Fibroblast of upper back skin (primary cell): ENCODE measurements around the gene TM9SF1.

Source experiments
- DNase-seq: peaks from one replicate; pipeline ENCODE4 v3.0.0-alpha.2; 2013

The TM9SF1 gene

DNA sequence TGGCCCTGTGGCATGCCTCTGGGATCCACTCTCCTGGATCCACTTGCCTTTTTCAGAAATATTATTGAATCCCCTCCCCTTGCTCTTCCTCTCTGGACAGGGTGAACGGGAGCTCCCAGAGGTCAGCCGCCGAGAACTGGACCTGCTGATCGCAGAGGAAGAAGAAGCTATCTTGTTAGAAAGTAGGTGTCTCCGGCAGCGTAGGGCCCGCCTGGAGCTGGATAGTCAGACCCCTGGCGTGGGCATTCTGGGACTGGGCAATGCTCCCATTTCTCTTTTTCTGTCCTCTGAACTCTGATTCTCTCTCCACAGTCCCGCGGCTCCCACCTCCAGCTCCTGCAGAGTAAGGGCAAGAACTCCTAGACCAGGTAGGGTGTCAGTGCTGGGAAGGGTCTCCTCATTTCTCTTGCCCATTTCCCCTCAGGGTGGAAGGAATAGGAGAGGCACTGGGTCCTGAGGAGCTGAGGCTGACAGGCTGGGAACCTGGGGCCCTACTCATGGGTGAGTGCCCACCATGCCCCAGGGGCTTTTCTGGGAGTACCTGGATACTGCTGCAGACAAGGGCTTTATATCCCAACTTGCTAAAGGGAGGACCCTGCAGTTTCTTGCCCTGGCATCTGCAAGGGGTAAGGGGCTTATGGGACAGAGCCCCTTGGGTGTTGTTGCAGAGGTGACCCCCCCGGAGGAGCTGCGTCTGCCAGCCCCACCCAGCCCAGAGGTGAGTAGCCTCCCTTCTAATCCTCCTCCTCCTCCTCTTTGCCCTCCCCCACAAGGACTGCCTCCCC lies 18.0 kb downstream of the TM9SF1 start:
- DNase-seq, result no peak

DNA sequence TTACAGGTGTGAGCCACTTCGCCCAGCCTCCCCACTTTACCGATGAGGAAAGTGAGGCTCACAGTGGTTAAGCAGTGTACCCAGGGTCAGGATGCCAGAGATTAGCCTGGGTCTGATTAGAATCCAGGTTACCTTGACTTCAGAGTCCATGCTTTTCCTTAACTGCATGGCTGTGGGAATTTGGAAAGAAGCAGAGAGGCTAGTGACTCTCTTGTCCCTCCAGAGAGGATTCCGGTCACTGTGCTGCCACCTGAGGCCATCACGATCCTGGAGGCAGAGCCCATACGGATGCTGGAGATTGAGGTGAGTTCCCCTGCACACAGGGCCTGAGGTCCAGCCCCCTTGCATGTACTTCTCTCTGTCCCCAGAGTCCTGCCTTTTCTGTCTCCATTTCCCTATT lies 18.6 kb downstream of the TM9SF1 start:
- no peak for DNase-seq

DNA sequence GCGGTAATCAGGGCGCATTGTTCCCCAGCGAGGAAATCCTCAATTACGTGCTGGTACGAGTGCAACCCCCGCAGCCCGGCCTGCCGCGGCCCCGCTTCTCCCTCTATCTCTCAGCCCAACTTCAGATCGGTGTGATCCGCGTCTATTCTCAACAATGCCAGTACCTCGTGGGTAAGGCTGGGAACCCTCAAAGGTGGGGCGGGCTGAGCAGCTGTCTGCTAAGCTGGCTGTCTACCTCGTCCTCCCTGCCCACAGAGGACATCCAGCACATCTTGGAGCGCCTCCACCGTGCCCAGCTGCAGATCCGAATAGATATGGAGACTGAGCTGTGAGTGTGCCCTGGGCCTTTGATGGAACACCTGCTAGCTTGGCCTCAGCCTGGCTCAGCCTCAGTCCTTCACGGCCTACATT lies 22.4 kb downstream of the TM9SF1 start:
- DNase-seq, result no peak

DNA sequence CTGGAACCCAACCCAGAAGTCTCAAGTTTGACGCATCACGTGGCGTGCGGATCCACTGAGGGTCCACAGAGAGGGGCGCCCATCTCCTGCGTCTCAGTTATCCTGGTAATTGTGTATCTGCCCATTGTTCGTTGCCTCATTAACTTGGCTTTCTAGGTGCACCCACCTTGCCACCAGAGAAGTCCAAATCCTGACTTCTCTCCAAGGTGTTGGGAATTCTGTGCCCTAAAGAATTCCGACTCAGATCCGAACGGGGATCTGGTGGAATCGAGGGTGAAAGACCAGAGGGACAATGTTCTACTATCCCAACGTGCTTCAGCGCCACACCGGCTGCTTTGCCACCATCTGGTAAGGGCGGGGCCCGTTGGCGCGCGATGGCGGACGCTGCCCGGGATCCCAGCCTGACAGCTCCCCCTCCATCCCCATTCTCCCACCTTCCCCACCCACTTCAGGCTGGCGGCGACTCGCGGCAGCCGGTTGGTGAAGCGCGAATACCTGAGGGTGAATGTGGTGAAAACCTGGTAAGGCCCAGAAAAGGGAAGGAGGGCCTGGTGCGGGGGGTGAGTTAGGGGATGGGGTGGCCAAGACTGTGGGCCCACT lies 22.9 kb downstream of the TM9SF1 start:
- DNase-seq, result no peak

DNA sequence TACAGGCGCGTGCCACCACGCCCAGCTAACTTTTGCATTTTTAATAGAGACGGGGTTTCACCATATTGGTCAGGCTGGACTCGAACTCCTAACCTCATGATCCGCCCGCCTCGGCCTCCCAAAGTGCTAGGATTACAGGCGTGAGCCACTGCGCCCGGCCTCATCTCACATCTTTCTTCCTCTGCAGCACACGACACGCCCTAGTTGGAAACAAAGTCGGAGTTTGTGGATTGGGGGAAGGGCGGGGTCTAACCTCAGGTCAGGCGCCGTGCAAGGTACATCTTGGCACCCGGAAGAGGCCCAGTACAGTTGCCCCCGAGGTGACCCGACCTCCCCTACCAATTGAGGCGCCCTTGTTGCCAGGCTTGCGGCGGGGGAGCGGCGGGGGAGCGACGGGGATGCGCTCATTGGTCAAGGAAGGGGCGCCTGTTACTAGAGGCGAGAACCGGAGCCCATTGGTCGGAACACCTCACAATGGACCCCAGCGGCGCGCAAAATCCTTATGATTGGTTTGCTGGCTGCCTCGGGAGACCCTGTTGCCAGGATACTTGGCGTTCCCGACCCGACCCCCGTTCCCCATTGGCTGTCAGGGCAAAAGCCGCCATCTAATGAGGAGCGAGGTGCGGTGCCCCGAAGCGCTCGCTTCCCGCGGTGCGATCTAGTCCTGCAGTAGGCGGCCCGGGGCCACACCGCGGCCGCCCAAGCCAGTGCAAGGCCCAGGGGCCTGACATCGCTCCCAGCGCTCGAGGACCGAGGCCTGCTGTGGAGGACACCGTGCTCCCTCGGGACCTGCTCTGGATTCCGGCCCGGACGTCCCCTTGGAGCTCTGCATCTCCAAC lies 23.6 kb downstream of the TM9SF1 start, which contains the start of gene REC8:
TSS of gene REC8 (plus strand) at position 659 of the 839 bp plus-strand sequence. CDS start 473 bp downstream, outside the sequence.
- peak; percentile 78 for DNase-seq

DNA sequence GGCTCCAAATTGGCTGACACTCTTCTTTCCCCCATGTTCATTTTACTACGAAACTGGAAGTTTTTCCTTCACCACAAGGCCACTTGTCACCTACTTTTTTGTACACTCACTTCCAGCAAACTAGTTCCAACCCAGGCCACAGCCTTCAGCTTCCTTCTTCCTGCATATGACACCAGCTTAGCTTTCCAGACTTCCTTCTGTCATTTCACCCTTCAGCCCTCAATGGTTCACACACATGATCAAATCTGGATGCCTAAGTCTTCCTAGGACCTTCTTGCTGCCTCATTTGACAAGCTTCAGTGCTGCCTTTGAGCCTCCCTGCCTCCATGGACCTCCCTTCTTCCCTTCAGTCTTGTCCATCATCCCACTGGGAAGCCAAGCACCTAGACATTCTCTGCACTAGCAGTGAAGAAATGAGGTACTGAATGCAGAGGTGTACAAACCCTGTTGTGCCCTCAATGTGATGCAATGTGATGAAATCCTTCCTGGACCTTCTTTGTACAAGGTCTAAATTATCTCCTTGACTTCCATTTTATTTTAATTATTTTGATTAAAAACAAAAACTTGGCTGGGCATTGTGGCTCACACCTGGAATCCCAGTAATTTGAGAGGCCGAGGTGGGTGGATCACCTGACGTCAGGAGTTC lies 27.6 kb downstream of the TM9SF1 start:
- no peak for DNase-seq

DNA sequence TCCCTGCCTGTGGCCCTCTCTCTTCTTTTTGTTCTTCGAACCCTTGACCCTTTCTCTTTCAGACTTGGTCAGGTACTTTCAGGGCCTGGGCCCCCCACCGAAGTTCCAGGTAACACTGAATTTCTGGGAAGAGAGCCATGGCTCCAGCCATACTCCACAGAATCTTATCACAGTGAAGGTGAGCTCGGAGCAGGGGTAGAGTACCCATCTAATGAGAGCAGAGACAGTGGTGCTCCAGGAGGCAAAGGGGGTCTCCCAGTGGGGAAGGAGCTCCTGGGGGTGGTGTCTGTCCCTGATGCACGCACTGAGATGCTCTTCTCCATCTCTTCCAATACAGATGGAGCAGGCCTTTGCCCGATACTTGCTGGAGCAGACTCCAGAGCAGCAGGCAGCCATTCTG lies 29.5 kb downstream of the TM9SF1 start:
- DNase-seq, result no peak

DNA sequence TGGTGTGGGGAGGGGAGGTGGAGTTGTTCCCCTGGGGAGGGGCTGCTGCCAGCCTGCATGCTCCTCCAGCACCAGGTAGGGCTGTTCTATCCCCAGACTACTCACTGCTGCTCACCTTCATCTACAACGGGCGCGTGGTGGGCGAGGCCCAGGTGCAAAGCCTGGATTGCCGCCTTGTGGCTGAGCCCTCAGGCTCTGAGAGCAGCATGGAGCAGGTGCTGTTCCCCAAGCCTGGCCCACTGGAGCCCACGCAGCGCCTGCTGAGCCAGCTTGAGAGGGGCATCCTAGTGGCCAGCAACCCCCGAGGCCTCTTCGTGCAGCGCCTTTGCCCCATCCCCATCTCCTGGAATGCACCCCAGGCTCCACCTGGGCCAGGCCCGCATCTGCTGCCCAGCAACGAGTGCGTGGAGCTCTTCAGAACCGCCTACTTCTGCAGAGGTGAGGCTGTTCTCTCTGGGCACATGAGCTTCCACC lies 30.7 kb downstream of the TM9SF1 start:
- DNase-seq, result no peak

DNA sequence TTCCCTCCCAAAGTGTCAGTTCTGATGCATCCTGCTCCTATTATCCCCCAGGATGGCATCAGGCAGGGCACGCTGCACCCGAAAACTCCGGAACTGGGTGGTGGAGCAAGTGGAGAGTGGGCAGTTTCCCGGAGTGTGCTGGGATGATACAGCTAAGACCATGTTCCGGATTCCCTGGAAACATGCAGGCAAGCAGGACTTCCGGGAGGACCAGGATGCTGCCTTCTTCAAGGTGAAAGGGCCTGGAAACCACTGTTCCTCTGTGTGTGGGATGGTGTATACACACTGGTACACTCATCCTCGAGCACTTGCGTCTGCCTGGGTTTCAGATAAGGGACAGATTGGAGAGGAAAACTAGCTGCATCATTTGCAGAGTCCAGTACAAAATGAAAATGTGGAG lies 33.1 kb downstream of the TM9SF1 start:
- no peak for DNase-seq

DNA sequence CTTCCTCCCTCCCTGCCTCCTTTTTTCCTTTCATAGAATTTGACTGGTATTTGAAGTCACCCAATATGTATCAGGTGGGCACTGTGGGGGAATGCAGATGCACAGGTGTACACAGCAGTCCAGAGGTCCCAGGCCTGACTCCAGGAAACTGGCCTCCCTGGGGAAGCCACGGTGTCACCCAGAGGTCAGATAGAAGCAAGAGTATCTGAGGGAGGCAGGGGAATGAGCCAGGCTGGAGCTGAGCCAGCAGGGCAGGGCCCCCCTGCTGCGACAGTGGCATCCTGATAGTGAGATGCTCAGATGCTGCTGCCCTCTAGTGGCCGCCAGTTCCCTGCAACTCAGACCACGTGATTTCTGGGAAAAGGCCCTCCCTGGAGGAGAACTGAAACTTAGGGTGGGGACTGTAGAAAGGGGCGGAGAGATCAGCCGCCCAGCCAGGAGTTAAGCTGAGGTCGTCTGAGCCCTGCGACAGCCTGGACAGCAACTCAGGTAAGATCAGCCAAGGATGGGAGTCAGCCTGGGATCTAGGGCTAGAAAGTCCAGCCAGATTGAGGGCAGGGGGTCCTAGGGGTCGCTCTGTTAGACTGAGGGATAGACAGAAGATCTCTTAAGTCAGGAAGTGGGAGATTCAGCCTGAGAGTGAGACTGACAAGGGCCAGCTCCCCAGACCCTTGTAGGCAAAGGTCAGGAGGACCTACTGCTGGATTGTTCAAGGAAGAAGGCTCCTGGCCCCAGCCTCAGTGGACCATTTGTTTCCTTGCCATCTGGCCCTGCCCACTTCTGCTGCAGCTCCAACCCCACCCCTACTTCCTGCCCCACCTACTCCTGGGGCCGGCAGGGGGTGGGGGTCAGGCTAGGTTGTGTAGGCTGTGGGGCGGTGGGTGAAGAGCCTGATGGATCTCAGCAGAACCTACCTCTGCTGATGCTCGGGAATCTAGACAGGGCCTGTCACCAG lies 34.1 kb downstream of the TM9SF1 start, which contains the start of gene IRF9:
TSS of gene IRF9 (plus strand) at position 416 of the 955 bp plus-strand sequence. CDS start 880 bp downstream, outside the sequence.
- DNase-seq, result peak; percentile 93

DNA sequence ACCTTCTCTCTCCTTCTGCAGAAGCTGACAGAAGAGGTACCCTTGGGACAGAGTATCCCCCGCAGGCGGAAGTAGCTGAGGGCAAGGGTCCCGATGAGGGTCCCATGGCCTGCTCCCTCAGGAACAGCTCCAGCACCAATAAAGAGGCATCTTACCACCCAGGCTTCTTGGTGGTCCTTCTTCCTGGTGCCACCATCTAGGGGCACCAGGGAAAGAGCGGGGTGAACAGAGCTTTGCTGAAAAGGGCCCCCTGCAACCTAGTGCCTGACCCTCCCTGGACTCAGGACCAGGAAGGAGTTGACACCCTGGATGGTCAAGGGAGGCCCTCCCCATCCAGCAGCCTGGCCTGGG lies 34.8 kb downstream of the TM9SF1 start:
- DNase-seq, result no peak

DNA sequence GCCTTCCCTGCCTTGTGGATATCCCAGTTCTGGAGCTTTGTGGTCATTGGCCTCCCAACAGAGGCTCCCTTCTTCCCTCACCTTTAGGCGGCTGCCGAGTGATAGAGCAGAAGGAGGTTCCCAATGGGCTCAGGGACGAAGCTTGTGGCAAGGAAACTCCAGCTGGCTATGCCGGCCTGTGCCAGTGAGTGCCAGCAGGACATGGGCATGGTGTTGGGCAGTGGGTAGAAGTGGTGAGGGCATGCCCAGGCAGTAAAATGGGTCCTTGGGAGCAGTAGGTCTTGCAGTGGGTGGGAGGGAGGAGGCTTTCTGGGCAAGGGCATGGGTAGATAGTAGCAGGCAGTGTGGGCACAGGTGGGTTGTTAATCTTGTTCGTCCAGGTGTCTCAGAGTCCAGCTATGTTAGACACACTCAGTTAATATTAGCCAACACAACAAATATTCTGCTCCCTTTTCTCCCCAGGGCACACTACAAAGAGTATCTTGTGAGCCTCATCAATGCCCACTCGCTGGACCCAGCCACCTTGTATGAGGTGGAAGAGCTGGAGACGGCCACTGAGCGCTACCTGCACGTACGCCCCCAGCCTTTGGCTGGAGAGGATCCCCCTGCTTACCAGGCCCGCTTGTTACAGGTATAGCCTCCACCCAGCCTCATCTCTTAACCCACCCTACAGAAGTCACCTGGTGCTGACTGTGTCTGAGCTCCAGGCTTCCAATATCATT lies 35.3 kb downstream of the TM9SF1 start:
- DNase-seq, result no peak

DNA sequence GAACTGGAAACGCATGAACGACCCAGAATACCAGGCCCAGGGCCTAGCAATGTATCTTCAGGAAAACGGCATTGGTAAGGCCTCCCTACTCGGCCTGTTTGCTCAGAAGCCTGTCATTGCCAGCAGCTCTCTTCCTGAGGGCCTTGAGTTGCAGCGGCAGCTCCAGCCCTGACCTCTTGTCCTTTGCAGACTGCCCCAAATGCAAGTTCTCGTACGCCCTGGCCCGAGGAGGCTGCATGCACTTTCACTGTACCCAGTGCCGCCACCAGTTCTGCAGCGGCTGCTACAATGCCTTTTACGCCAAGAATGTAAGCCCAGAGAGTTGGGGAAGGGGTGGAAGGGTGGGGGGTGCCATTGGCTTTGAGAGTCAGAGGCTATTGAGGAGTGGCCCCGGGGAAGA lies 37.9 kb downstream of the TM9SF1 start:
- no peak for DNase-seq

DNA sequence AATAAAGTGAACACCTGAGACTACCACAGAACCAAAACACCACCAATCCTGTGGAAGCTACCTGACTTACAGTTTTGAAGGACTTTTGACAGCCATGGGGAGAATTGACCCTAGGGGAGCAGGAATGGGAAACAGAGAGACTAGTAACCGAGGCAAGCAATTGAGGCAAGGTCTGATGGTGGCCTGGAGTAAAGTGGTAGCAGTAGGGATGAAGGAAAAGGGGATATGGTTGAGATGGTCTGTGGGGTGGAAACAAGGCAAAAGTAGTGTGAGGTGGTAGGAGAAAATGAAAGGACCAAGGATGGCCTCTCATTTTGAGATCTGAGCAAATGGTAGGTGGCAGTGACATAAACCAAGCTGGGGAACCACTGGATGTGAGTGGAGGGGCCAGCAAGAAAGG lies 38.4 kb downstream of the TM9SF1 start:
- DNase-seq, result no peak

DNA sequence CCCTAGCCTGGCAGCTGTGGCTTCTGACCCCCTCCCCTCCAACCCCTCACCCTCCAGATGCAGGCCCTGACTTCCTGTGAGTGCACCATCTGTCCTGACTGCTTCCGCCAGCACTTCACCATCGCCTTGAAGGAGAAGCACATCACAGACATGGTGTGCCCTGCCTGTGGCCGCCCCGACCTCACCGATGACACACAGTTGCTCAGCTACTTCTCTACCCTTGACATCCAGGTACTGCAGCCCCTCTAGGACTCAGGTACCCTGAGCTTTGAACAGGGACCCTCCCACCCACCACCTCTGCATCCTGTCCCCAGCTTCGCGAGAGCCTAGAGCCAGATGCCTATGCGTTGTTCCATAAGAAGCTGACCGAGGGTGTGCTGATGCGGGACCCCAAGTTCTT lies 40.1 kb downstream of the TM9SF1 start:
- DNase-seq, result no peak

DNA sequence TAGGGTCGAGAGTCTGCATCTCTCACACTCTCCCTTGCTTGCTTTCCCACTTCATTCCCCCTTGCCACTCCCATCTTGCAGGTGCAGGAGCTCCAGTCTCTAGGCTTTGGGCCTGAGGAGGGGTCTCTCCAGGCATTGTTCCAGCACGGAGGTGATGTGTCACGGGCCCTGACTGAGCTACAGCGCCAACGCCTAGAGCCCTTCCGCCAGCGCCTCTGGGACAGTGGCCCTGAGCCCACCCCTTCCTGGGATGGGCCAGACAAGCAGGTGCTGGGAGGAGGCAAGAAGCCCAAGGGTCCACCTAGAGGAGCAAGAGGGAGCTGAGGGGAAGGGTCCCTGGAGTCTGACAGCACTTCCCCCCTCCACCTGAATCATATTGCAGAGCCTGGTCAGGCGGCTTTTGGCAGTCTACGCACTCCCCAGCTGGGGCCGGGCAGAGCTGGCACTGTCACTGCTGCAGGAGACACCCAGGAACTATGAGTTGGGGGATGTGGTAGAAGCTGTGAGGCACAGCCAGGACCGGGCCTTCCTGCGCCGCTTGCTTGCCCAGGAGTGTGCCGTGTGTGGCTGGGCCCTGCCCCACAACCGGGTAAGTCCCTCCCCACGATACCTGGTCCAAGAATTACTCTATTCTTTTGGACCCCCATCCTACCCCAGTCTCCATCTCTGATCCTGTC lies 43.7 kb downstream of the TM9SF1 start:
- DNase-seq, result no peak

DNA sequence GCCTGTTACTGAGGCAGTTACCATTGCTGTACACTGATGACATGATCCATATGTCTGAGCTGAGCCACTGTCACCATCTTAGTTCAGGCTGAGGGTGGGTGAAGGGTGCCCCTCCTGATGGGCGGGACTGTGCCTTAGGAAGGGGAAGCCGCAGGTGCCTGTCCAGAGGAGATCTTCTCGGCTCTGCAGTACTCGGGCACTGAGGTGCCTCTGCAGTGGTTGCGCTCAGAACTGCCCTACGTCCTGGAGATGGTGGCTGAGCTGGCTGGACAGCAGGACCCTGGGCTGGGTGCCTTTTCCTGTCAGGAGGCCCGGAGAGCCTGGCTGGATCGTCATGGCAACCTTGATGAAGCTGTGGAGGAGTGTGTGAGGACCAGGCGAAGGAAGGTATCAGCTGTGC lies 44.2 kb downstream of the TM9SF1 start:
- no peak for DNase-seq

DNA sequence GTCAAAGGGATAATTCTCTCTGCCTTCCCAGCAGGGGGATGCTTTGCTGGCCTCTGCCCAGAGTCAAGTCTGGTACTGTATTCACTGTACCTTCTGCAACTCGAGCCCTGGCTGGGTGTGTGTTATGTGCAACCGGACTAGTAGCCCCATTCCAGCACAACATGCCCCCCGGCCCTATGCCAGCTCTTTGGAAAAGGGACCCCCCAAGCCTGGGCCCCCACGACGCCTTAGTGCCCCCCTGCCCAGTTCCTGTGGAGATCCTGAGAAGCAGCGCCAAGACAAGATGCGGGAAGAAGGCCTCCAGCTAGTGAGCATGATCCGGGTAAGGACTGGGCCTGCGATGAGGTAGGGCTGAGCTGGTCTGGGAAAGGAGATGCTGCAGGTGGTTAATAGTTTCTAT lies 44.7 kb downstream of the TM9SF1 start:
- no peak for DNase-seq

DNA sequence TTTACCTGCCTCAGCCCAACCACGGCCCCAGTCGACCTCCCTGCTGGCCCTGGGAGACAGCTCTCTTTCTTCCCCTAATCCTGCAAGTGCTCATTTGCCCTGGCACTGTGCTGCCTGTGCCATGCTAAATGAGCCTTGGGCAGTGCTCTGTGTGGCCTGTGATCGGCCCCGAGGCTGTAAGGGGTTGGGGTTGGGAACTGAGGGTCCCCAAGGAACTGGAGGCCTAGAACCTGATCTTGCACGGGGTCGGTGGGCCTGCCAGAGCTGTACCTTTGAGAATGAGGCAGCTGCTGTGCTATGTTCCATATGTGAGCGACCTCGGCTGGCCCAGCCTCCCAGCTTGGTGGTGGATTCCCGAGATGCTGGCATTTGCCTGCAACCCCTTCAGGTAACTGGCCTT lies 45.2 kb downstream of the TM9SF1 start:
- no peak for DNase-seq

DNA sequence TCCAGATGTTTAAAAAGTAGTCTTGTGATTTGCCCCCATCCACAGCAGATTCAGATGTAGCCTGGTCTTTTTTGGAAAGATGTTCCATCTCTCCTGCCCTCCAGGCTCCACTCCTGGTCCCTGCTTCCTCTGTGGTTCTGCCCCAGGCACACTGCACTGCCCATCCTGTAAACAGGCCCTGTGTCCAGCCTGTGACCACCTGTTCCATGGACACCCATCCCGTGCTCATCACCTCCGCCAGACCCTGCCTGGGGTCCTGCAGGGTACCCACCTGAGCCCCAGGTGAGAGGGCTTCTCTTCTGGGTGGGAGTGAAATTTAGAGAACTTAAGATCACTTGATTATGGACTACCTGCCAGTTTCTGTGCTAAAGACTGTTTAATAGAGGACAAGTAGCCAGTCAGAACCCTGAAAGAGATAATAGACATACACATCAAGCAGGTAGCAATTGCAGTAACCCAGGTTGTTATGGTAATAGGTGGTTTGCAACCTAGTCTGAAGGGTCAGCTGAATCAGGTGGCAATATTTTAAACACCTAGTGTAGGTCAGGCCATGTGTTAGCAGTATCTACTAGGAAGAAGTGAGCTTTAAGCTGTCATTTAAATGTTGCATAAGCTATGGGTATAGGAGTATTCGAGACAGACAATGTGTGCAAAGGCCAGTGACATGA lies 45.8 kb downstream of the TM9SF1 start:
- DNase-seq, result no peak
